MM.1S (cell line): Measurements from ENCODE around the gene JAML.

Source experiments
- DNase-seq: peaks from one replicate; pipeline ENCODE4 v3.0.0-alpha.2; 2015
- H2AFZ ChIP-seq: fragments of 300-600 bp; sonication (generic); 2 replicates; pipeline ENCODE4 v1.6.0; 2016; ENCODE audit warnings: antibody characterized with exemption, low read length
- H3F3A ChIP-seq: fragments of 300-600 bp; sonication (generic); 2 replicates; pipeline ENCODE4 v1.6.1; 2016; ENCODE audit warnings: mild to moderate bottlenecking, antibody characterized with exemption, low read length, moderate library complexity, mixed read lengths; ENCODE audit not compliant: insufficient read depth
- H3K27ac ChIP-seq: fragments of 300-600 bp; sonication (generic); 2 replicates; pipeline ENCODE4 v1.5.1; 2016; ENCODE audit warnings: mild to moderate bottlenecking, low read length
- H3K27me3 ChIP-seq: fragments of 300-600 bp; sonication (generic); replicated peaks from 2 replicates; pipeline ENCODE4 v1.6.0; 2016; ENCODE audit warnings: low read length; ENCODE audit not compliant: insufficient read depth
- H3K36me3 ChIP-seq: fragments of 300-600 bp; sonication (generic); replicated peaks from 2 replicates; pipeline ENCODE4 v1.6.1; 2016; ENCODE audit warnings: mild to moderate bottlenecking, low read length, mixed read lengths; ENCODE audit not compliant: insufficient read depth
- H3K4me1 ChIP-seq: fragments of 300-600 bp; sonication (generic); 2 replicates; pipeline ENCODE4 v1.6.1; 2016; ENCODE audit warnings: low read length, mixed read lengths
- H3K4me2 ChIP-seq: fragments of 300-600 bp; sonication (generic); 2 replicates; pipeline ENCODE4 v1.6.0; 2016; ENCODE audit warnings: low read depth, low read length
- H3K4me3 ChIP-seq: fragments of 300-600 bp; sonication (generic); 2 replicates; pipeline ENCODE4 v1.5.1; 2016; ENCODE audit warnings: low read length, mixed read lengths
- H3K79me2 ChIP-seq: fragments of 300-600 bp; sonication (generic); 2 replicates; pipeline ENCODE4 v1.6.1; 2016; ENCODE audit warnings: mixed run types, low read length, mixed read lengths
- H3K9ac ChIP-seq: fragments of 300-600 bp; sonication (generic); 2 replicates; pipeline ENCODE4 v1.6.1; 2016; ENCODE audit warnings: low read length, mixed read lengths
- H3K9me2 ChIP-seq: fragments of 300-600 bp; sonication (generic); replicated peaks from 2 replicates; pipeline ENCODE4 v1.6.1; 2016; ENCODE audit warnings: mild to moderate bottlenecking, low read length, mixed read lengths; ENCODE audit not compliant: insufficient read depth
- H3K9me3 ChIP-seq: fragments of 300-600 bp; sonication (generic); replicated peaks from 2 replicates; pipeline ENCODE4 v1.6.1; 2016; ENCODE audit warnings: mild to moderate bottlenecking, low read length, mixed read lengths; ENCODE audit not compliant: insufficient read depth
- H4K20me1 ChIP-seq: fragments of 300-600 bp; sonication (generic); 2 replicates; pipeline ENCODE4 v1.6.1; 2016; ENCODE audit warnings: mild to moderate bottlenecking, low read length, moderate library complexity, mixed read lengths; ENCODE audit not compliant: insufficient read depth
- EZH2 ChIP-seq: fragments of 300-600 bp; sonication (generic); optimal IDR thresholded peaks from 2 replicates; pipeline ENCODE3; 2017; ENCODE audit warnings: low read depth, mild to moderate bottlenecking, antibody characterized with exemption, low read length, mixed read lengths
- EZH2phosphoT487 ChIP-seq: fragments of 300-600 bp; sonication (generic); IDR thresholded peaks from 2 replicates; pipeline ENCODE4 v1.6.1; 2018; ENCODE audit warnings: antibody characterized with exemption, low read length
- TF ChIP-seq, protein P1 (sequence below): fragments of 300-600 bp; sonication (generic); IDR thresholded peaks from 2 replicates; pipeline ENCODE4 v1.5.1; 2016; ENCODE audit warnings: antibody characterized with exemption, low read length, mixed read lengths

JAML gene

DNA sequence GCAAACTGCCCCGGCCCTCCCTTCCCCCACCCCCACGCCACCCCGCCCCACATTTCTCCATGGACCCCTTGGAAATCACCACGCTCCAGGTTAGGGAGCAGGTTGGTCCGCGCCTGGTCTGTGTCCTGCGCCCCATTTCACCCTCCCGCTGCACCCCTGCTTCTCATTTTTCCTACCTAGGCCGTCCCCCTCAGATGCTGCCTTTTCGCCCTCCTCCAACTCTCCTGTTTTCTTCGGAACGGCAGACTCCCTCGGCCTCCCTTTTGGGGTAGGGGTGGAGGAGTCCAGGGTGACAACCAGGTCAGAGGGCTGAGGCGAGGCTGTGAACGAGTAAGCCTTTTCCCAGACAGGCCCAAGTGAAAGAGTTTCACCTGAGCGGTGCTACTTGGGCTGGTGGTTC lies 71.3 kb downstream of the JAML start:
- H3F3A ChIP-seq: no peaks in the 10 kb centered on the region
- H4K20me1 ChIP-seq: no peaks in the 10 kb centered on the region
- no peak overlapping the region for H3K4me2 ChIP-seq
- H2AFZ ChIP-seq: no peak overlapping the region
- no peak for TF ChIP-seq EZH2
- no peak for TF ChIP-seq EZH2phosphoT487
- TF ChIP-seq, protein P1, sequence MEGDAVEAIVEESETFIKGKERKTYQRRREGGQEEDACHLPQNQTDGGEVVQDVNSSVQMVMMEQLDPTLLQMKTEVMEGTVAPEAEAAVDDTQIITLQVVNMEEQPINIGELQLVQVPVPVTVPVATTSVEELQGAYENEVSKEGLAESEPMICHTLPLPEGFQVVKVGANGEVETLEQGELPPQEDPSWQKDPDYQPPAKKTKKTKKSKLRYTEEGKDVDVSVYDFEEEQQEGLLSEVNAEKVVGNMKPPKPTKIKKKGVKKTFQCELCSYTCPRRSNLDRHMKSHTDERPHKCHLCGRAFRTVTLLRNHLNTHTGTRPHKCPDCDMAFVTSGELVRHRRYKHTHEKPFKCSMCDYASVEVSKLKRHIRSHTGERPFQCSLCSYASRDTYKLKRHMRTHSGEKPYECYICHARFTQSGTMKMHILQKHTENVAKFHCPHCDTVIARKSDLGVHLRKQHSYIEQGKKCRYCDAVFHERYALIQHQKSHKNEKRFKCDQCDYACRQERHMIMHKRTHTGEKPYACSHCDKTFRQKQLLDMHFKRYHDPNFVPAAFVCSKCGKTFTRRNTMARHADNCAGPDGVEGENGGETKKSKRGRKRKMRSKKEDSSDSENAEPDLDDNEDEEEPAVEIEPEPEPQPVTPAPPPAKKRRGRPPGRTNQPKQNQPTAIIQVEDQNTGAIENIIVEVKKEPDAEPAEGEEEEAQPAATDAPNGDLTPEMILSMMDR: no peak
- H3K4me3 ChIP-seq: no peak overlapping the region
- no peak overlapping the region for H3K9ac ChIP-seq
- no peaks in the 10 kb centered on the region for H3K79me2 ChIP-seq
- DNase-seq: no peak
- H3K4me1 ChIP-seq: no peaks in the 10 kb centered on the region
- no peaks in the 10 kb centered on the region for H3K9me2 ChIP-seq
- H3K27ac ChIP-seq: no peak overlapping the region
- peaks cover 93% of the 10 kb centered on the region for H3K27me3 ChIP-seq
- H3K9me3 ChIP-seq: no peaks in the 10 kb centered on the region
- no peaks in the 10 kb centered on the region for H3K36me3 ChIP-seq

DNA sequence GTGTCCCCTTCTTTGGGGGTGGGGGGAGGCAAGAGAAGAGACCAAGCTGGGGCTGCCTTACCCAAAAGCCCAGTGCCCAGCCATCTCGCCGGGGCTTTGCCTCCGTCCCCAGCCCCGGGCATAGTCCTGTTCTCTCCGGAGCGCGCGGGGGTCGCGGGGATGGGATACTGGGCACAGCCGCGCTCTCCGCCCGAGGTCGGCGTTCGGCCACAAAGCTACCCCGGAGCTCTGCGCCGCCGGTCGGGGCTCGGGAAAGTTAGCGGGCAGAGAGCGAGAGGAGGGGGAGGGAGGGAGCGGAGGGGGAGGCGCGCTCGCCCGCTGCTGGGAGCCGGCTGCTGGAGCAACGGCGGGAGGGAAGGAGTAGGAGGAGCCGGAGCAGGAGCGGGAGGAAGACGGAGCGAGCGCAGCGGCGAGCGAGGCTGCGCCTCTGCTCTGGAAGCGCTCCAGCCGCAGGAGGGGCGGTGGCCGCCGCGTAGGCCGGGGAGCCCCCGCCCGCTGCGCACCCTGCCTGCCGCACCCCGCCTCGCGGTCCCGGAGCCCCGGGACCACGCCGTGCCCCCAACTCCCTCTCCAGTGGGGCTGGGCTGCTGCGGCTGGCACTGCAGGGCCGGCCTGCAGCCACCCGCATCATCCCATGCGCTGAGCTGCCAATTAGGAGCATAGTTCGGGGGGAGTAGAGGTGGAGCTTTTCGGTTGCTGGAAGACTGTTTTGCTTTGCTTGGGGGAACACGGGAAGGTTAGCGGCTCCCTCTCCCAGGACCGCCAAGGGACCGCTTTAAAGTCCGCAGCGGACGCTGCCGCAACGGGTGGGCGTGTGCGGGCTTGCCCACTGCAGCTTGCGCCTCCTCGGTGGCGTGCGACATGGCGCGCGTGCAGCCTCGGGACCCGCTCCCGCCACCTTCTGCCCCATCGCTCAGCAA lies 72.0 kb downstream of the JAML start, which contains the start of gene SCN4B:
SCN4B (minus strand) TSS at position 272 of the 920 bp plus-strand sequence; CDS start at position 122, 150 bp downstream.
- Histone ChIP-seq H3K9me2 (no peaks in the 10 kb centered on the region), H3K79me2 (no peaks in the 10 kb centered on the region), H3K4me1 (no peaks in the 10 kb centered on the region; the same call in 1 of the 2 replicates), H3K4me3 (no peak within 1 kb of the TSS), H3K27me3 (peaks cover 86% of the 10 kb centered on the region), H3K27ac (no peak within 1 kb of the TSS), H3K9ac (no peak within 1 kb of the TSS), H3K4me2 (peak within 1 kb of the TSS; percentile 30; the same call in 1 of the 2 replicates), H2AFZ (no peak within 1 kb of the TSS), H4K20me1 (no peaks in the 10 kb centered on the region), H3K9me3 (no peaks in the 10 kb centered on the region), H3F3A (no peaks in the 10 kb centered on the region), H3K36me3 (no peaks in the 10 kb centered on the region)
- TF ChIP-seq EZH2: peak; percentile 97
- TF ChIP-seq, protein P1: no peak
- no peak for TF ChIP-seq EZH2phosphoT487
- no peak for DNase-seq

DNA sequence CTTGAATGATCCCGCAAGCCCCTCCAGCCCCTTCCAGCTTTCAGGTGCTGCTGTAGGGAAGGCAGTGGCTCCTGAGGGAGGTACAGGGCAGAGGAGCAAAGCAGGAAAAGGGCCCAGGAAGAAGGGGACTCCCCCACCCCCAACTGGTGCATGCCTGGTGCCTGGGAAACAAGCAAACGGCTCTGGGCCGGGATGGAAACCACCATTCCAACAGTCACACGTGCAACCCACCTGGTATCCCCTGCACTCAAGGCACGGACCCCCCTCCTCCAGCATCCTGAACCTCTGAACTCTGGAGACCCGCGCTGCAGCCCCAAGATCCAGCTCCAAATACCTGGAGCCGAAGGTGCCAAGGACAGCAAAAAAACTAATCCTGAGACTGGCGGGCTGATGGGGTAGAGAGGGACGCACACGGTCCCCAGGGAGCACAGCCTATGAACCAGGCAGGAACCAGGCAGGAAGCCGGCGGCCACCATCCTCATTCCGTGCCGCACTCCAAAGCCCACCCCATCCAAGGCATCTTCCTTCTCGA lies 72.7 kb downstream of the JAML start:
- no peak overlapping the region for H3K4me3 ChIP-seq
- H3K27ac ChIP-seq: no peak overlapping the region

More for the DNA sequence above, 72.7 kb downstream of the JAML start:
- Histone ChIP-seq H3K4me2 (no peak overlapping the region), H3K4me1 (no peaks in the 10 kb centered on the region; the same call in 1 of the 2 replicates), H3K9me3 (no peaks in the 10 kb centered on the region), H3K79me2 (no peaks in the 10 kb centered on the region), H3K9me2 (no peaks in the 10 kb centered on the region), H3K9ac (no peak overlapping the region), H3F3A (no peaks in the 10 kb centered on the region), H3K36me3 (no peaks in the 10 kb centered on the region), H4K20me1 (no peaks in the 10 kb centered on the region), H2AFZ (no peak overlapping the region), H3K27me3 (peaks cover 79% of the 10 kb centered on the region)
- no peak for DNase-seq
- TF ChIP-seq EZH2phosphoT487: no peak
- TF ChIP-seq, protein P1: no peak
- no peak for TF ChIP-seq EZH2
